ENCODE measurements around the gene ACTG2. TPM values are rescaled to one million over a fixed set of nuclear protein-coding genes. Genes with fewer than 3 reads are reported as not detected.

Gene ACTG2
- polyA plus RNA-seq, 3 donors = not detected

DNA sequence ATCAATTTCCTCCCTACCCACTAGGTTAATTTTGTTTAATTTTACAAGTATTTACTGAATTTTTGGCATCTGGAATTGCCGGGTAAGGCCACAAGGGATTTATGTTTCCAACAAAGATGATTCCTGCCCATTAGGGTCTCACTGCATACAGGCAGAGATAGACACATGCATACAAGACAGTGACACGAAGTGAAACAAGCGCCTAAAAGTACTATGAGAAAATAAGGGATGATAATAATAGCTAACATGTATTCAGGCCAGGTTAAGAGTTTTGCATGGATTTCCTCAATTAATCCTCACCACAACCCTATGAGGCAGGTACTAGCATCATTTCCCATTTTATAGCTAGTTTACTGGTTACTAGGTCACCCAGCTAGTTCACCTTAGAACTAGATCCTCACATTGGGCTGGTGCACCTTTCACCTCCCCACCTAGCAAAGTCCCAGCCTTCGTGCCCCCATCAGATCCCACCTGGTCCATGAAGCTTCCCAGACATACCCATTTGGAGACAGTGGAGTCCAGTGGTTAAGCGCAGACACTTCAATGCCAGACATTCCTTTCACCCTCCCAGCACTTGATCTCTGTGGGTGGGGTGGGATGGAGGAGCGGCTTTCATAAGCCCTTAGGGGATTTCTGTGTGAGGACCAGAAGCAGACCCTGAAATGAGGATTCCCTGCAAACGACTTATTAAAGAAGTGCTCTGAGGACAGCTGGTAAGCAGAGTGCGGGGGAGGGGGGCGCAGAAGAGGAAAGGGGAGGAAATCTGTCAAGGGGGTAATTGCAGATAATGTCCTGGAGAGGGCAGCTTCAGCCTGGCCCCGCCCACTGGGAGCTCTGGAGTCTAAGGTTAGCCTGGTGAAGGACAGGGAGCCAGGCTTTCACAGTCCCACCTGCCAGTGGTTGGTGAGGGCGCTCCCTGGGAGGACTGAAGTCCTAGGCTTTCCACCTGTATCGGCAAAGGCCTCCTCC lies 28.1 kb downstream of the ACTG2 start:
- Histone ChIP-seq H3K36me3 (replicated peaks in 1 of 2; ENCODE audit: control insufficient read depth in 1 of 2, insufficient read depth in 2 of 2, low read length in 2 of 2) (no peaks in the 10 kb centered on the region), H3K4me2 (replicated peaks; ENCODE audit: extremely low read depth, low read length, poor library complexity, severe bottlenecking) (no peak overlapping the region), H3K9ac (ENCODE audit: insufficient read depth, low read length, poor library complexity, severe bottlenecking) (no peak overlapping the region), H3K79me2 (ENCODE audit: insufficient read depth, low read length) (no peaks in the 10 kb centered on the region), H3K27me3 (ENCODE audit: control insufficient read depth in 2 of 2, insufficient read depth in 2 of 2, low read length in 2 of 2) (no peaks in the 10 kb centered on the region), H3K27ac (ENCODE audit: low read depth in 1 of 2, low read length in 2 of 2) (no peak overlapping the region), H3K9me3 (replicated peaks in 1 of 2; ENCODE audit: control insufficient read depth in 1 of 2, insufficient read depth in 1 of 2, low read length in 2 of 2) (no peaks in the 10 kb centered on the region), H2AFZ (ENCODE audit: insufficient read depth, low read depth, low read length, poor library complexity, severe bottlenecking) (no peak overlapping the region), H4K20me1 (ENCODE audit: insufficient read depth, low read length) (no peaks in the 10 kb centered on the region), H3K4me1 (ENCODE audit: control insufficient read depth in 1 of 2, insufficient read depth in 2 of 2, low read length in 2 of 2) (peaks cover 24 to 28% of the 10 kb centered on the region in 2 donors), H3K4me3 (replicated peaks in 1 of 3; ENCODE audit: low read depth in 2 of 3, low read length in 3 of 3) (no peak overlapping the region)
- 70% methylated on average over 6 of the region's 12 CpGs for WGBS (ENCODE audit: insufficient coverage)
- peak in 2 of 3 donors; percentile 25 to 46 for DNase-seq
- no peak overlapping the region for H3K27ac Mint-ChIP-seq
- H3K4me1 Mint-ChIP-seq = peaks cover 25% of the 10 kb centered on the region
- peaks cover 0 to 5% (median 0%) of the 10 kb centered on the region in 7 donors for H3K9me3 Mint-ChIP-seq
- peaks cover 0 to 1% of the 10 kb centered on the region in 2 donors for H3K36me3 Mint-ChIP-seq
- peaks cover 0 to 1% (median 0%) of the 10 kb centered on the region in 3 donors for H3K27me3 Mint-ChIP-seq (ENCODE audit: low read depth in 3 of 3)
- no peak overlapping the region for H3K4me3 Mint-ChIP-seq
- TF ChIP-seq, protein P1, sequence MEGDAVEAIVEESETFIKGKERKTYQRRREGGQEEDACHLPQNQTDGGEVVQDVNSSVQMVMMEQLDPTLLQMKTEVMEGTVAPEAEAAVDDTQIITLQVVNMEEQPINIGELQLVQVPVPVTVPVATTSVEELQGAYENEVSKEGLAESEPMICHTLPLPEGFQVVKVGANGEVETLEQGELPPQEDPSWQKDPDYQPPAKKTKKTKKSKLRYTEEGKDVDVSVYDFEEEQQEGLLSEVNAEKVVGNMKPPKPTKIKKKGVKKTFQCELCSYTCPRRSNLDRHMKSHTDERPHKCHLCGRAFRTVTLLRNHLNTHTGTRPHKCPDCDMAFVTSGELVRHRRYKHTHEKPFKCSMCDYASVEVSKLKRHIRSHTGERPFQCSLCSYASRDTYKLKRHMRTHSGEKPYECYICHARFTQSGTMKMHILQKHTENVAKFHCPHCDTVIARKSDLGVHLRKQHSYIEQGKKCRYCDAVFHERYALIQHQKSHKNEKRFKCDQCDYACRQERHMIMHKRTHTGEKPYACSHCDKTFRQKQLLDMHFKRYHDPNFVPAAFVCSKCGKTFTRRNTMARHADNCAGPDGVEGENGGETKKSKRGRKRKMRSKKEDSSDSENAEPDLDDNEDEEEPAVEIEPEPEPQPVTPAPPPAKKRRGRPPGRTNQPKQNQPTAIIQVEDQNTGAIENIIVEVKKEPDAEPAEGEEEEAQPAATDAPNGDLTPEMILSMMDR (IDR thresholded peaks at IDR 0.05) = peak; percentile 30
- intact Hi-C loops (cut with micrococcal nuclease) = loop anchor here in 1 of 2 donors (10.0 kb wide), 1 partner anchor 274 kb away; the partner anchor contains the start of gene MTHFD2

DNA sequence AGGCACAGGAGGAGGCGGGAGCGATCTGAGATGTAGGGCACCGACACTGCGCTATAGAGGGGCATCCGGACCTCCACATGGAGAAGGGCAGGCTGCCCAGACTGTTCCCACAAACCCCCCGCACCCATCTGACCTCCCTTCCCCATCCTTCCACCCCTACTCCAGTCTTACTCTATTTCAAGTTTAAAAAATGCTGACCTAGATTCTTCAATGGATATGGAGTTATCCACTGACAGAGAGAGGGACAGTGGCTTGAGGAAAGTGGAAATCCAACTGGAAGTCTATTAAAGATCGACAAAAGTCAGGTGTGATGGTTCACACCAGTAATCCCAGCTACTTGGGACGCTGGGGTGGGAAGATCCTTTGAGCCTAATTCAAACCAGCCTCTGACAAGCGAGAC lies 28.8 kb downstream of the ACTG2 start:
- H3K9ac ChIP-seq (ENCODE audit: insufficient read depth, low read length, poor library complexity, severe bottlenecking) = no peak overlapping the region
- H3K36me3 ChIP-seq (replicated peaks in 1 of 2; ENCODE audit: control insufficient read depth in 1 of 2, insufficient read depth in 2 of 2, low read length in 2 of 2) = no peaks in the 10 kb centered on the region

More for the DNA sequence above, 28.8 kb downstream of the ACTG2 start:
- no peak for DNase-seq
- Mint-ChIP-seq H3K4me1 (peaks cover 29% of the 10 kb centered on the region), H3K27ac (peak overlapping the region in 1 of 7 donors; percentile 58), H3K27me3 (ENCODE audit: low read depth in 3 of 3) (no peaks in the 10 kb centered on the region), H3K36me3 (peaks cover 0 to 1% of the 10 kb centered on the region in 2 donors), H3K9me3 (peaks cover 0 to 5% (median 0%) of the 10 kb centered on the region in 7 donors), H3K4me3 (no peak overlapping the region)
- intact Hi-C loops (cut with micrococcal nuclease) = loop anchor here in 1 of 2 donors (10.0 kb wide), 1 partner anchor 273 kb away; the partner anchor contains the start of gene MTHFD2
- Histone ChIP-seq H3K4me3 (replicated peaks in 1 of 3; ENCODE audit: low read depth in 2 of 3, low read length in 3 of 3) (no peak overlapping the region), H3K79me2 (ENCODE audit: insufficient read depth, low read length) (peaks cover 5% of the 10 kb centered on the region), H3K27me3 (ENCODE audit: control insufficient read depth in 2 of 2, insufficient read depth in 2 of 2, low read length in 2 of 2) (no peaks in the 10 kb centered on the region), H2AFZ (ENCODE audit: insufficient read depth, low read depth, low read length, poor library complexity, severe bottlenecking) (no peak overlapping the region), H4K20me1 (ENCODE audit: insufficient read depth, low read length) (no peaks in the 10 kb centered on the region), H3K9me3 (replicated peaks in 1 of 2; ENCODE audit: control insufficient read depth in 1 of 2, insufficient read depth in 1 of 2, low read length in 2 of 2) (no peaks in the 10 kb centered on the region), H3K4me2 (replicated peaks; ENCODE audit: extremely low read depth, low read length, poor library complexity, severe bottlenecking) (no peak overlapping the region), H3K27ac (ENCODE audit: low read depth in 1 of 2, low read length in 2 of 2) (no peak overlapping the region), H3K4me1 (ENCODE audit: control insufficient read depth in 1 of 2, insufficient read depth in 2 of 2, low read length in 2 of 2) (peaks cover 28 to 33% of the 10 kb centered on the region in 2 donors)
- TF ChIP-seq, protein P1 (IDR thresholded peaks at IDR 0.05) = no peak
- 96% methylated on average over 5 of the region's 9 CpGs for WGBS (ENCODE audit: insufficient coverage)

Data from CD14-positive monocyte (primary cell).